Measurements from ENCODE around the gene RTN4RL1.

RTN4RL1 gene

DNA sequence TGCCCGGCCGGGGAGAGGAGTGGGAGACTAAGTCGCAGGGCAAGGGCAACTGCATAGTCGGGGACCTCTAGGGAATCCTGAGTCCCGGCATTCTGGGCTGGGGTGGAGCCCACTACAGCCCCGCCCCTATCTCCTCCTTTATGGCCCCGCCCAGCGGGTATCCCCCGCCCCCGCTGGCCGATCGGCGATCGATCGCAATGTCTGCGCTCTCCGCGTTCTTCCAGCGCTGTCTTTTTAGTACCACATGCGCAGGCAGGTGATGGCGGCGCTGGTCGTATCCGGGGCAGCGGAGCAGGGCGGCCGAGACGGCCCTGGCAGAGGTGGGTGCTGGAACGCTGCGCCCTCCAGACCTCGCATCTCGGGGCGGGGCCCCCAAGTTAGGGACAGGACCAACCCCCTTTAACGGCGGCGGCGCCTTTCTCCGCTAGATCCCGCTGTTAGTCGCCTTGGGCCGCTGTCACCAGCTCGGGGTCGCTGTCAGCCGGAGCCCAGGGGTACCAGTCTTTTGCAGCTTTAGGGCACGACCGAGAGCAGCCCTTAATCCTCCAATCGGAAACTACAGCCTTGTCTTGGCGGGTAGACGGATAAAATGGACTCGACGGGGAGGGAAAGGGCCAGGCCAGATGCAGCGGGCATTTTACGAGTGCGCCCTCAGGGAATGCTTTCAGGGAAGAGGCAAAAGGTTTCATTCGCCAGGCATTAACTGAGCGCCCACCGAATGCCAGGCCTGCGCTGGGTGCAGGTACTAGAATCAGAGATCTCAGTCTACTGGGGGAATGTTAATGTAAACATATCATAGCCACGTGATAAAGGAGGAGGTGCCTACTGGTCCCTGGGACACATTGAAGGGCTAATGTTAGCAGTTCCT is 5.0 kb upstream of the RTN4RL1 start, which contains the start of gene DPH1:
Gene DPH1, plus strand, starts transcription at position 243 of the 868 bp plus-strand sequence. Its CDS starts 17 bp downstream, at position 260.
- no peaks in the 10 kb centered on the region for H3K36me3 ChIP-seq (ENCODE audit: insufficient read depth, low read length)
- H3K27ac ChIP-seq (ENCODE audit: low read depth, low read length) = no peak within 1 kb of the TSS
- under 1% methylated on average over 59 of the region's 59 CpGs for WGBS
- peaks cover 8% of the 10 kb centered on the region for H3K4me1 ChIP-seq (ENCODE audit: insufficient read depth, low read length)
- peak within 1 kb of the TSS; percentile 62 for H3K9ac ChIP-seq (ENCODE audit: low read depth, low read length)
- H3K4me3 ChIP-seq (ENCODE audit: low read length) = peak within 1 kb of the TSS; percentile 98
- H3K27me3 ChIP-seq (ENCODE audit: insufficient read depth, low read length) = peaks cover 47% of the 10 kb centered on the region
- H3K9me3 ChIP-seq (ENCODE audit: insufficient read depth, low read depth, low read length) = no peaks in the 10 kb centered on the region

DNA sequence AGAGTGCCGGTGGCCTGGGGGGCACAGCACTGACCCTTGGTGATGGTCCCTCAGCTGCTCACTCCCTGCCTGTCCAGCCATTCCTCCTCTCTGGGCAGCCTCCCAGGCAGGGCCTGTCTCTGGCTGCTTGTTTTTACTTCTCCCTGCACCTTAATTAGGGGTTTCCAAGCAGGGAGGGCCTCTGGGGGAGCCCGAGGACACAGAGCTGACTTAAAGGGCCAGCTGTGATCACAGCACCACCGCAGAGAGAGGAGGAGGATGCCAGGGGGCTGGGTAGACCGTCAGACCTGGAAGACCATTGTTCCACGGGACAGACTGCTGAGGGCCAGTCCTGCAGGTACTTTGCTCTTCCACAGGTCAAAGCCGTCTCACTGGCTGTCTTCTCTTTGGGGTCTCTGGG is 3.6 kb upstream of the RTN4RL1 start:
- Histone ChIP-seq H3K9ac (ENCODE audit: low read depth, low read length) (no peak overlapping the region), H3K36me3 (ENCODE audit: insufficient read depth, low read length) (no peaks in the 10 kb centered on the region), H3K4me3 (ENCODE audit: low read length) (no peak overlapping the region), H3K4me1 (ENCODE audit: insufficient read depth, low read length) (peaks cover 16% of the 10 kb centered on the region), H3K27ac (ENCODE audit: low read depth, low read length) (no peak overlapping the region), H3K9me3 (ENCODE audit: insufficient read depth, low read depth, low read length) (no peaks in the 10 kb centered on the region), H3K27me3 (ENCODE audit: insufficient read depth, low read length) (peaks cover 61% of the 10 kb centered on the region)
- 58% methylated on average over 6 of the region's 6 CpGs for WGBS

DNA sequence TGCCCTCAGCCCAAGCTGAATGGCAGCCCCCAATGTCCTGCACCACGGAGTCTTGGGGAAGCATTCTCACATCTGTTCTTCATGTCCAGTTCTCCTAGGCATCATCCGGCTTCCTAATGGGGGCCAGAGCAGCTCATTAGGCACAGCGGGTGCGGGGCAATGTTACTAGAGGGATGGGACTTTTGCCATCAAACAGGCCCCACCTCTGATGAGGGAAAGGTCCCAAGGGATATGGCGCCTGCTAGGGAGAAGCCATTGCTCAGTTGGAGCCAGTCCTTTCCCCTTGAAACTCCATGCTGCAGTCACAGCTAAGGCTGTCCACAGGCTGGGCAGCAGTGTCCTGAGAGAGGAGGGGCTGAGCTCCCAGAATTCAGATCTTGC is 3.1 kb upstream of the RTN4RL1 start:
- Histone ChIP-seq H3K4me1 (ENCODE audit: insufficient read depth, low read length) (peaks cover 18% of the 10 kb centered on the region), H3K9ac (ENCODE audit: low read depth, low read length) (no peak overlapping the region), H3K4me3 (ENCODE audit: low read length) (no peak overlapping the region), H3K27ac (ENCODE audit: low read depth, low read length) (no peak overlapping the region), H3K9me3 (ENCODE audit: insufficient read depth, low read depth, low read length) (no peaks in the 10 kb centered on the region), H3K36me3 (ENCODE audit: insufficient read depth, low read length) (no peaks in the 10 kb centered on the region), H3K27me3 (ENCODE audit: insufficient read depth, low read length) (peaks cover 66% of the 10 kb centered on the region)
- WGBS = 85% methylated on average over 5 of the region's 5 CpGs

DNA sequence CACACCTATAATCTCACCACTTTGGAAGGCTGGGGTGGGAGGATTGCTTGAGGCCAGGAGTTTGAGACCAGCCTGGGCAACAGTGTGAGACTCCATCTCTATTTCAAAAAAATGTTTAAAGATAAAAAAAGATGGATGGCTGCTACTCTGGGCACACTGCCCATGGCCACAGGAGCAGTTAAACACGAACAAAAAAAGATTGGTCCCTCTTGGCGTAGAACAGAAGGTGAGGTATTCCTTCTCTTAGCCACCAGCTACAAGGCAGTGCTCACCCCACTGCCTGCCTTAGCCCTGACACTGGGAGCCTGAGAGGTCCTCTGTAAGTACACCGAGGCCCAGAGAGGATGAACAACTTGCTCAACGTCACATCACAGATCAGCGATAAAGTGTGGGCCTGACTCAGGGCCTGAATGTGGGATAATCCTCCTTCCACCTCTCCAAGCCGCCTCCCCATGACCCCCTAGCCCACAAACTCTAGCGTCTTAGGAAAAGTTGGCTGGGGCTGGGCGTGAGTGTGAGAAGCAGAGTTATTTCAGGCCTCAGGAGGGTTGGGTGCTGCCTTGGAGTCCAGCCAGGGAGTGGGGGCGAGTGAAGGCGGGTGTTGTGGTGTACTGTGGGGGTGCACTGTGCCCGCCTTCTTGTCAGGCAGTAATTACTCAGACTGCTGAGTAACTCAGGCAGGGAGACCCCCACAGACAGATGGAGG is 2.5 kb upstream of the RTN4RL1 start:
- WGBS = 86% methylated on average over 10 of the region's 11 CpGs

DNA sequence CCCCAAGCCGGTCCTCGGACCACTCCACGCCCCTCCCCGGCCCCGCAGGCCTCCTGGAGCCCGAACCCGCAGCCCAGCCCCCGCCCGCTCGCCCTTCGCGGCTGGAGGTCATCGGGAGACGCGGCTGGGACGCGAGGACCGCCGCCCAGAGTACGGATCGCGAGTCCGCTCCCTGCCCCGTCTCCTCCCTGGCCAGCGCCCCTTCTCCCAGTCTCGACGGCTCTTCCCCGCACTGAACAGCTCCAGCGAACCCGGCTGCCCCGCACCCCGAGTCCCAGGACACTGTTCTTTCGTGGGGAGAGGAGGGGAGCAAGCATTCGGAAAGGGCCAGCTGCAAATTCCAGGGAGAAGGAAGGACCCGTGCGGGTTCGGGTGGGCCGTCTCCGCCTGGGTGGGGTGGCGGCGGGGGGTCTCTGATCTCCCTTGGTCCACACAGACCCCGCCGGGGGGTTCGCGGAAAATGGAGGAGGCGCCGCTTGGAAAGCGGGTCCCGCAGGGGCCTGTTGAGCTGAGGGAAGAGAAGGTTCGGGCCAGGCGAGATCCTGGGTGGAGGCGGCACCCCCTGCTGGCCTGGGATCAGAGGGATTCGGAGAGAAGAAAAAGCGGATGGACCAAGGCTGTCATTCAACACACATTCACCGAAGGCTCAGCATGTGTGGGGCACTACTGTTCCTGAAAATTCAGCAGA is 632 bp upstream of the RTN4RL1 start:
- peaks cover 89% of the 10 kb centered on the region for H3K27me3 ChIP-seq (ENCODE audit: insufficient read depth, low read length)
- no peak overlapping the region for H3K9ac ChIP-seq (ENCODE audit: low read depth, low read length)
- 3% methylated on average over 55 of the region's 55 CpGs for WGBS

More for the DNA sequence above, 2.5 kb upstream of the RTN4RL1 start:
- Histone ChIP-seq H3K4me1 (ENCODE audit: insufficient read depth, low read length) (peaks cover 21% of the 10 kb centered on the region), H3K36me3 (ENCODE audit: insufficient read depth, low read length) (no peaks in the 10 kb centered on the region), H3K27me3 (ENCODE audit: insufficient read depth, low read length) (peaks cover 72% of the 10 kb centered on the region), H3K4me3 (ENCODE audit: low read length) (no peak overlapping the region), H3K9ac (ENCODE audit: low read depth, low read length) (no peak overlapping the region), H3K27ac (ENCODE audit: low read depth, low read length) (no peak overlapping the region), H3K9me3 (ENCODE audit: insufficient read depth, low read depth, low read length) (no peaks in the 10 kb centered on the region)

DNA sequence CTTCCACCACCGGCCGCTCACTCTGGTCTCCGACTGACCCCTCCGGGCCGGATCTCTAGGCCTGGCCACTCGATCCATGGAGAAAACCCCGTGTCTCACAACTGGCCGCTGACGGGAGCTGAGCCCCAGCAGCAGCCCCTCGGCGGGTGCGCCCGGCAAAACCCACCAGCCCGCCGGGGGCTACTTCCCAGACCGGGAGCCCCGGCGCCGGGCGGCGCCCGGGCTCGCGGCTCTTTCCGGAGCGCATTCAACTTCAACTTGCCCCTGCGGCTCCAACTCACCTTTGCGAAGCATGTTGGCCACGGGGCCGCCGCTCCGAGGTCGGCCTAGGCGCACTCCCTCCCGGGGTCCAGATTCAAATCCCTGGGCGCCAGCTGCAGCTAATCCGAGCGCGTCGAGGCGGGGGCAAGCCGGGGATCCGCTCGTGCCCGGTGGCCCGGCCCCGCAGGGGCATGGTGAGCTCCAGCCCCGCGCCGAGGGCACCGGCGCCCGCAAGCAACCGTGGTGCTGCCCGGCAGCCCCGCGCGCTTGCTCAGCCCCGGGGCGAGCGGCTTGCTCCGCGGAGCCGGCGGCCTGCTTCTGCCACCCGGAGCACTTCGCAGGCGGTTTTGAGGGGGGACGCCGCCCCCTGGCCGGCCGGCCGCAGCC is 438 bp downstream of the RTN4RL1 start:
- peak overlapping the region; percentile 49 for H3K4me3 ChIP-seq (ENCODE audit: low read length)
- H3K36me3 ChIP-seq (ENCODE audit: insufficient read depth, low read length) = no peaks in the 10 kb centered on the region
- no peak overlapping the region; the same call in 1 of the 2 replicates for H3K9ac ChIP-seq (ENCODE audit: low read depth, low read length)
- 1% methylated on average over 73 of the region's 73 CpGs for WGBS
- H3K27ac ChIP-seq (ENCODE audit: low read depth, low read length) = no peak overlapping the region
- H3K4me1 ChIP-seq (ENCODE audit: insufficient read depth, low read length) = peaks cover 16% of the 10 kb centered on the region
- H3K9me3 ChIP-seq (ENCODE audit: insufficient read depth, low read depth, low read length) = no peaks in the 10 kb centered on the region
- peaks cover 98% of the 10 kb centered on the region for H3K27me3 ChIP-seq (ENCODE audit: insufficient read depth, low read length)

More for the DNA sequence above, 632 bp upstream of the RTN4RL1 start:
- no peaks in the 10 kb centered on the region for H3K36me3 ChIP-seq (ENCODE audit: insufficient read depth, low read length)
- peak overlapping the region; percentile 49 for H3K4me3 ChIP-seq (ENCODE audit: low read length)
- no peaks in the 10 kb centered on the region for H3K9me3 ChIP-seq (ENCODE audit: insufficient read depth, low read depth, low read length)
- peaks cover 18% of the 10 kb centered on the region for H3K4me1 ChIP-seq (ENCODE audit: insufficient read depth, low read length)
- no peak overlapping the region for H3K27ac ChIP-seq (ENCODE audit: low read depth, low read length)

DNA sequence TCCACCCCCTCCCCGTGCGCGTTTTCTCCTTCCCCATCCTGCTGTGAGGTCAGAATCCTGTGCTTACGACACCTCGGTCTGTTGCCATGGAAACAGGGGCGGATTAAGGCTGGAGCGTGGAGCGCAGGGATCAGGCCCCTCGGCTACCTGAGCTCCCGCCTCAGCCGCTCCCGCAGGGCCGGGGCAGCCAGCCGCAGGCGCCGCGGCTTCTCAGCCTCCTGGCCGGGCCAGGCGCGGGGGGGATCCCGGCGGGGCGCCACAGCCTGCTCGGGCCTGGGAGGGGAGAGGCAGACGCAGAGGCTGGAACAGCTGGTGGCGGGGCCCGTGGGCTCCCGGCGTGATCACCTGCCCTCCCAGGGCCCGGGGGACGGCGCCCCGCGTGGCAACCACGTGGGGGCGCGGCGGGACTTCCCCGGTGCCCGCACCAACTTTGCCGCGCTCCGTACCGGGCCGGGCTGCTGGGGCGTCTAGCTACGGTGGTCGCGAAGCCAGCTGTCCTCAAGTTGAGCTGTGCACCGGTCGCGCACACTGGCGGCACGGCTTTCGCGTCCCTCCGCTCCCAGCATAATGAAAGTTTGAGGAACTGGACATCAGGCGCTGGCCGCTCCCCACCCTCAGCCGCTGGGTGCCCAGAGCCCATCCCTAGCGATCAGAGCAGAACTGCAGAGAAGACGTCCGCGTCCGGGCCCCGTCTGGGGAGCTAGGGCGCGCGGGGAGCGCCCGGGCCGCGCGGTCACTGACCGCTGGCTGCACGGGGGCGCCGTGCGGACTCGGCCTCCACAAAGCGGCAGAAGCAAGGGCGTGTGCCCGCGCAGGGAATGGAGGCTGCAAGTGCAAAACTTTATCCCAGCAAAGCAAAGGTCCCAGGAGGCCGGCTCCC is 1.2 kb downstream of the RTN4RL1 start:
- Histone ChIP-seq H3K4me3 (ENCODE audit: low read length) (peak overlapping the region; percentile 49), H3K27ac (ENCODE audit: low read depth, low read length) (no peak overlapping the region), H3K4me1 (ENCODE audit: insufficient read depth, low read length) (peaks cover 12% of the 10 kb centered on the region), H3K27me3 (ENCODE audit: insufficient read depth, low read length) (peaks cover 98% of the 10 kb centered on the region), H3K9me3 (ENCODE audit: insufficient read depth, low read depth, low read length) (no peaks in the 10 kb centered on the region), H3K9ac (ENCODE audit: low read depth, low read length) (no peak overlapping the region), H3K36me3 (ENCODE audit: insufficient read depth, low read length) (no peaks in the 10 kb centered on the region)
- WGBS = 2% methylated on average over 84 of the region's 85 CpGs

DNA sequence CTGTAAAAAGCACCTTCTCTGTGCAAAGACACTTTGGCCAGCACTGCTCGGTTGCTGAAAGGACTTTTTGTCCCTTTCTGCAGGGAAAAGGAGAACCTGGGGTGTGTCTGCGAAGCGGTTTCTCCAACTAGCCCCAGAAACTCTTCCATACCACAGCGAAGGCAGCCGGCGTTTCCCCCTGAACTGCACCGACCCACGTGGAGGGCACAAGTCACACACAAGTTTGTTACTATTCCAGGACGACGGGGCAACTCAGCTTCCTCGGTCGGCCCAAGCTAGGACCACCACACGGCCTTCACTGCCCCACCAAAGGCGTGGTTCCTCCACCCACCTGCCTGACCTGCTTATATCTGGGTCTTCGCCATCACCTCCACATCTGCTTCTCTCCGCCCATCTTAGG is 1.9 kb downstream of the RTN4RL1 start:
- Histone ChIP-seq H3K27ac (ENCODE audit: low read depth, low read length) (no peak overlapping the region), H3K9me3 (ENCODE audit: insufficient read depth, low read depth, low read length) (no peaks in the 10 kb centered on the region), H3K27me3 (ENCODE audit: insufficient read depth, low read length) (peaks cover 98% of the 10 kb centered on the region), H3K9ac (ENCODE audit: low read depth, low read length) (no peak overlapping the region), H3K4me3 (ENCODE audit: low read length) (no peak overlapping the region), H3K4me1 (ENCODE audit: insufficient read depth, low read length) (peaks cover 12% of the 10 kb centered on the region), H3K36me3 (ENCODE audit: insufficient read depth, low read length) (no peaks in the 10 kb centered on the region)
- 37% methylated on average over 16 of the region's 16 CpGs for WGBS

DNA sequence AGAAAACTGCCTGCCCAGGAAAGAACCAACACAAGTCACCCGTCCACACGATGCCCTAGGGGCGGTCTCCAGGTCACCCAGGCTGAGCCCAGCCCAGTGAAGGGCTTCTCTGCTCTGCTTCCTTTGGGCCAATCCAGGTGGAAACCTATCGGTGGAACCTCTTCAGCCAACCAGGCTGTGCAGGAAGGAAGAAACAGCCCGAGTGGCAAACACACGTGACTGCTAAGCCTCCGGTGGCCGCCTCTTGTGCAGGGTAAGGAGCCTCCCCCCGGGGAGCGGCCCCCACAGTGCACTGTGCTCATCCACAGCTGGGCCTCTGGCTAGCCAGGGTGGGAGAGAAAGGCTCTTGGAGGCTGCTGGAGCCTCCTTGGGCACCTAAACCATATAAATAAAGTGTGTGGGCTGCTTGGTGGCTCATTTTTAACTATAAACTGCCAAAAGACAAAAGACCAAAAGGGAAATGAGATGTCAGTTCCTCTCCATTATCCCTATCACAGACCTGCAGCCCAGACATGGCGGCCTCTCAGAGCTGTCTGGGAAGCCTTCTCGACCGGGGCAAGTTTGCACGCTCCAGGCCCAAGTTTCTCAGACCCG is 2.4 kb downstream of the RTN4RL1 start:
- Histone ChIP-seq H3K27me3 (ENCODE audit: insufficient read depth, low read length) (peaks cover 98% of the 10 kb centered on the region), H3K9me3 (ENCODE audit: insufficient read depth, low read depth, low read length) (no peaks in the 10 kb centered on the region), H3K4me3 (ENCODE audit: low read length) (no peak overlapping the region), H3K36me3 (ENCODE audit: insufficient read depth, low read length) (no peaks in the 10 kb centered on the region), H3K4me1 (ENCODE audit: insufficient read depth, low read length) (peaks cover 12% of the 10 kb centered on the region), H3K27ac (ENCODE audit: low read depth, low read length) (no peak overlapping the region), H3K9ac (ENCODE audit: low read depth, low read length) (no peak overlapping the region)
- 84% methylated on average over 15 of the region's 15 CpGs for WGBS

DNA sequence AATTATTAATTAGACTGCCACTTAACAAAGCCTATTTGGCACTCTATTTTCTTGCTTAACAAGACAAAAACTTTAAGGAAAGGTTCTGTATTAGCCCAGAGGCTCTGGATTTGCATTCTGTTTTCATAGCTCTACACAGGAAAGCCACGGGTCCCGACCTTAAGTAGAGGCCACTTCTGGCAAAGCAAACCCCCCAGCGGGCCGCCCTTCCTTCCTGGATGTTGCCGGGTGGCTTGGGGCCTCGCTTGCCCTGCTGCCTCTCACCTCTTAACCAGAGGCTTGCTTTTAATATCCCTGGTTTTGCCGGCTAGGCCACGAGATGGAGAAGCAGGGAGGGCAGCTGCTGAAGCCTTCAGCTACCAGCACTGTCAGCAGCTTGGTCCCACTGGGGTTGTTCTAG is 4.4 kb downstream of the RTN4RL1 start:
- H3K4me1 ChIP-seq (ENCODE audit: insufficient read depth, low read length) = peaks cover 12% of the 10 kb centered on the region
- no peaks in the 10 kb centered on the region for H3K9me3 ChIP-seq (ENCODE audit: insufficient read depth, low read depth, low read length)
- no peaks in the 10 kb centered on the region for H3K36me3 ChIP-seq (ENCODE audit: insufficient read depth, low read length)
- peaks cover 87% of the 10 kb centered on the region for H3K27me3 ChIP-seq (ENCODE audit: insufficient read depth, low read length)
- 66% methylated on average over 8 of the region's 8 CpGs for WGBS
- H3K9ac ChIP-seq (ENCODE audit: low read depth, low read length) = no peak overlapping the region
- H3K4me3 ChIP-seq (ENCODE audit: low read length) = no peak overlapping the region
- H3K27ac ChIP-seq (ENCODE audit: low read depth, low read length) = no peak overlapping the region
